ENCODE data around the gene KCTD6. TPM values are rescaled to one million over a fixed set of nuclear protein-coding genes. Genes with fewer than 3 reads are reported as not detected.

The KCTD6 gene
- total RNA-seq, 1 donor from 2014 or later: 14.4 TPM

DNA sequence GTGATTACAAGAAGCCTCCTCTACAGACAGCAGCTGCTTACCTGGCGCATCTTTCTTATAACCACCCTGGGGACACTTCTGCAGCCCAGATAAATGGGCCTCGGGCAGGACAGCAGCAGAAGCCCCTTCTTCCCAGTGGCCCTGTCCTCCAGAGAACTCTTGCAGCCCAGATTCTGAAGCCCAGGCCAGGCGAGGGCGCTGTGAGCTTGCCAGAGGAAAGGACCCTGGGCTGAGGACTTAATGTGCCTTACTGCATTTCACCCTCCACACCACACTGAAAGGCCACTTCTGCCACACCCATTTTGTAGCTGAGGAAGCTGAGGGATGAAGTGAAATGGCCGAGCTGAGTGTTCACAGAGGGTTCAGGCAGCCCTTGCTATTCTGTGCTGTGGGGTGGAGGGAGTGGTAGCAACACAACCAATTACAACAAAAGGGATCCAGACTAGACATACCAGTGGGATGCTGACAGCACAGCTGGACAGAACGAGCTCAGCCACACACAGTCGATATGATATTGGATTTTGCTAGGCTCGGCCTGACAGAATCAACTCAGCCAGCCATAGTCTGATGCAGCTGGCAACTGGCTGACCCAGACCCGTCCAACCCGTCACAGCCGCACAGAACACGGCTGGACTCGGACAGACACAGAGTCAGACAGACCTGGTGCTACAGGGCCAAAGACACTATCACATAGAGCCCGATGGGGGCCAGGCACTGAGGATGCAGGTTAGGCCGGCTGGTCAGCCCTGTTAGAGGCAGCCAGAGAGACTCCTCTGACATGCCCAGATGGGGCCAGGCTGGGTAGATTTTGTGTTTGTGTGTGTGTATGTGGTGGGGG, 37.8 kb downstream of the KCTD6 start:
- TF ChIP-seq, protein P1, sequence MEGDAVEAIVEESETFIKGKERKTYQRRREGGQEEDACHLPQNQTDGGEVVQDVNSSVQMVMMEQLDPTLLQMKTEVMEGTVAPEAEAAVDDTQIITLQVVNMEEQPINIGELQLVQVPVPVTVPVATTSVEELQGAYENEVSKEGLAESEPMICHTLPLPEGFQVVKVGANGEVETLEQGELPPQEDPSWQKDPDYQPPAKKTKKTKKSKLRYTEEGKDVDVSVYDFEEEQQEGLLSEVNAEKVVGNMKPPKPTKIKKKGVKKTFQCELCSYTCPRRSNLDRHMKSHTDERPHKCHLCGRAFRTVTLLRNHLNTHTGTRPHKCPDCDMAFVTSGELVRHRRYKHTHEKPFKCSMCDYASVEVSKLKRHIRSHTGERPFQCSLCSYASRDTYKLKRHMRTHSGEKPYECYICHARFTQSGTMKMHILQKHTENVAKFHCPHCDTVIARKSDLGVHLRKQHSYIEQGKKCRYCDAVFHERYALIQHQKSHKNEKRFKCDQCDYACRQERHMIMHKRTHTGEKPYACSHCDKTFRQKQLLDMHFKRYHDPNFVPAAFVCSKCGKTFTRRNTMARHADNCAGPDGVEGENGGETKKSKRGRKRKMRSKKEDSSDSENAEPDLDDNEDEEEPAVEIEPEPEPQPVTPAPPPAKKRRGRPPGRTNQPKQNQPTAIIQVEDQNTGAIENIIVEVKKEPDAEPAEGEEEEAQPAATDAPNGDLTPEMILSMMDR (IDR thresholded peaks at IDR 0.05): peak; percentile 42
- Mint-ChIP-seq H3K27ac (ENCODE audit: unreplicated experiment) (no peak overlapping the region), H3K4me1 (ENCODE audit: unreplicated experiment) (peaks cover 31% of the 10 kb centered on the region), H3K4me3 (ENCODE audit: unreplicated experiment) (no peak overlapping the region), H3K27me3 (ENCODE audit: unreplicated experiment) (no peaks in the 10 kb centered on the region), H3K36me3 (ENCODE audit: unreplicated experiment) (no peaks in the 10 kb centered on the region), H3K9me3 (ENCODE audit: unreplicated experiment) (no peaks in the 10 kb centered on the region)
- DNase-seq (ENCODE audit: extremely low spot score, unreplicated experiment): peak; percentile 79

DNA sequence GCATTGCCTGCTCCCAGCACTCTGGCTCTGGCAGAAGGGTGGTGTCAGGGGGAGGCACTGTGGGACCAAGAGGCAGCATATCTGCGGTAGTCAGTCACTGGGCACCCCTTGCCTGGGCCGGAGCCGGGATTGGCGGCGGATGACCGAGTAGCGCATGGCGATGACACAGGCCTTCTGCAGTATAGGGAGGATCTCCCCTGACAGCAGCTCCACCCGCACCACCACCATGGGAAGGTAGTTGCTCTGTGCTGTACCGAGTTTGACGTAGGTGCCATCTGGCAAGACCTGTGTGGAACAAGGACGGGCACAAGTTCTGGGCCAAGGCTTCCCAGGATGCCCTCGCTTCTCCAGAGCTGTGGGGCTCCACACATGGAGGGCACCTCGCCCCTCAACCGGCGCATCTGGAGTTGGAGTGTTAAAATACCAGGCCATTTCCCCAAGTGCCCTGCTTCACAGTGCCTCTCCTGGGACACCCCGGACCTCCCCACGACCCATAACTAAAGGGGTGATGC, 38.5 kb downstream of the KCTD6 start:
- H3K4me3 Mint-ChIP-seq (ENCODE audit: unreplicated experiment): no peak overlapping the region
- no peaks in the 10 kb centered on the region for H3K9me3 Mint-ChIP-seq (ENCODE audit: unreplicated experiment)
- DNase-seq (ENCODE audit: extremely low spot score, unreplicated experiment): peak; percentile 82
- TF ChIP-seq, protein P1 (IDR thresholded peaks at IDR 0.05): no peak
- H3K36me3 Mint-ChIP-seq (ENCODE audit: unreplicated experiment): no peaks in the 10 kb centered on the region
- H3K4me1 Mint-ChIP-seq (ENCODE audit: unreplicated experiment): peaks cover 30% of the 10 kb centered on the region
- no peaks in the 10 kb centered on the region for H3K27me3 Mint-ChIP-seq (ENCODE audit: unreplicated experiment)
- H3K27ac Mint-ChIP-seq (ENCODE audit: unreplicated experiment): no peak overlapping the region

- Mint-ChIP-seq H3K4me3 (ENCODE audit: unreplicated experiment) (no peak overlapping the region), H3K4me1 (ENCODE audit: unreplicated experiment) (peaks cover 25% of the 10 kb centered on the region), H3K27me3 (ENCODE audit: unreplicated experiment) (no peaks in the 10 kb centered on the region), H3K9me3 (ENCODE audit: unreplicated experiment) (no peaks in the 10 kb centered on the region), H3K27ac (ENCODE audit: unreplicated experiment) (no peak overlapping the region), H3K36me3 (ENCODE audit: unreplicated experiment) (no peaks in the 10 kb centered on the region)
- TF ChIP-seq, protein P1 (IDR thresholded peaks at IDR 0.05): no peak
- DNase-seq (ENCODE audit: extremely low spot score, unreplicated experiment): peak; percentile 81
Measured at GRCh38 chr3:58531555-58531954, 39.7 kb downstream of the KCTD6 start.

GRCh38 chr3:58531956-58532355, 40.1 kb downstream of the KCTD6 start:
- Mint-ChIP-seq H3K36me3 (ENCODE audit: unreplicated experiment) (no peaks in the 10 kb centered on the region), H3K4me3 (ENCODE audit: unreplicated experiment) (no peak overlapping the region), H3K9me3 (ENCODE audit: unreplicated experiment) (no peaks in the 10 kb centered on the region), H3K27ac (ENCODE audit: unreplicated experiment) (no peak overlapping the region), H3K4me1 (ENCODE audit: unreplicated experiment) (peaks cover 21% of the 10 kb centered on the region), H3K27me3 (ENCODE audit: unreplicated experiment) (no peaks in the 10 kb centered on the region)
- TF ChIP-seq, protein P1 (IDR thresholded peaks at IDR 0.05): no peak
- DNase-seq (ENCODE audit: extremely low spot score, unreplicated experiment): no peak

GRCh38 chr3:58532794-58533220, 40.9 kb downstream of the KCTD6 start:
- Mint-ChIP-seq H3K9me3 (ENCODE audit: unreplicated experiment) (no peaks in the 10 kb centered on the region), H3K27me3 (ENCODE audit: unreplicated experiment) (no peaks in the 10 kb centered on the region), H3K4me3 (ENCODE audit: unreplicated experiment) (no peak overlapping the region), H3K36me3 (ENCODE audit: unreplicated experiment) (no peaks in the 10 kb centered on the region), H3K27ac (ENCODE audit: unreplicated experiment) (no peak overlapping the region), H3K4me1 (ENCODE audit: unreplicated experiment) (peaks cover 21% of the 10 kb centered on the region)
- DNase-seq (ENCODE audit: extremely low spot score, unreplicated experiment): peak; percentile 88
- TF ChIP-seq, protein P1 (IDR thresholded peaks at IDR 0.05): peak; percentile 90

Data from osteocyte (in vitro differentiated cells).